HCT116 (cell line): ENCODE data around the gene PAX8. TPM values are rescaled to one million over a fixed set of nuclear protein-coding genes. Genes with fewer than 3 reads are reported as not detected.

ENCODE experiments used
- ATAC-seq: fragments of 200-7000 bp; cut with Tn5 transposase; 2 replicates; pipeline ENCODE4 v1.9.1; 2020; ENCODE audit warnings: mild to moderate bottlenecking, moderate library complexity
- BruUV-seq: library from RNA; stranded (reverse); fragments of 400-500 nt; replicated peaks from 2 replicates; lab custom pipeline; 2021; lab: Mats Ljungman, UMichigan
- CTCF ChIA-PET: fragments of 300-600 bp; sonication (Branson Sonifier 250); formaldehyde crosslinking; loops from one replicate; lab custom pipeline; 2021; ENCODE audit warnings: antibody characterized with exemption; lab: Charles Lee
- POLR2A ChIA-PET: fragments of 300-600, 350-600 bp; sonication (Branson Sonifier 250); formaldehyde crosslinking; loops from one replicate; lab custom pipeline; 2021; ENCODE audit warnings: antibody characterized with exemption; lab: Charles Lee
- RAD21 ChIA-PET, 2 experiments: fragments of 300-600 bp; sonication (Branson Sonifier 250); formaldehyde crosslinking; loops; one replicate each; lab custom pipeline; 2023; ENCODE audit warnings: low total read pairs in 2 of 2; ENCODE audit not compliant: uncharacterized antibody in 2 of 2, unreplicated experiment in 2 of 2, low non-redundant PET in 1 of 2; lab: Charles Lee
- DNase-seq: peaks from one replicate; pipeline ENCODE4 v3.0.0-alpha.2; 2010; ENCODE audit warnings: low read depth, low spot score
- H2AFZ ChIP-seq: fragments of 200-600 bp; shearing (Covaris generic), sonication (generic); 2 replicates; pipeline ENCODE4 v1.6.1; 2017; ENCODE audit warnings: low read depth, mixed run types, mixed read lengths, antibody characterized with exemption, low read length; ENCODE audit not compliant: poor library complexity, severe bottlenecking
- H3K27ac ChIP-seq: 2 replicates; pipeline ENCODE4 v1.5.1; 2012; ENCODE audit warnings: low read depth, low read length
- H3K27me3 ChIP-seq: fragments of 200-600 bp; sonication (generic); 2 replicates; pipeline ENCODE4 v1.6.1; 2016; ENCODE audit warnings: mixed run types, low read length, mixed read lengths; ENCODE audit not compliant: insufficient read depth
- H3K36me3 ChIP-seq, 2 experiments: fragments of 200-500 bp in 1 of 2; fragments of 200-600 bp in 1 of 2; sonication (Bioruptor generic) in 1 of 2; sonication (generic) in 1 of 2; 2 replicates each; pipeline versions ENCODE4 v1.5.1 to v1.6.1; 2014 to 2016; ENCODE audit warnings: low read length in 2 of 2, inconsistent platforms in 1 of 2, mixed read lengths in 1 of 2, mixed run types in 1 of 2; ENCODE audit not compliant: insufficient read depth in 2 of 2, control insufficient read depth in 1 of 2
- H3K4me1 ChIP-seq, 2 experiments: fragments of 200-600 bp in 1 of 2; sonication (generic) in 1 of 2; 2 replicates each; pipeline versions ENCODE4 v1.5.1 to v1.6.1; 2012 to 2017; ENCODE audit warnings: low read length in 2 of 2, inconsistent platforms in 1 of 2, mild to moderate bottlenecking in 1 of 2, mixed read lengths in 1 of 2, mixed run types in 1 of 2, moderate library complexity in 1 of 2; ENCODE audit not compliant: insufficient read depth in 2 of 2, control insufficient read depth in 1 of 2
- H3K4me2 ChIP-seq: fragments of 200-600 bp; sonication (generic); 2 replicates; pipeline ENCODE4 v1.6.1; 2017; ENCODE audit warnings: mixed run types, low read length, mixed read lengths
- H3K4me3 ChIP-seq, 2 experiments: fragments of 200-600 bp in 1 of 2; sonication (generic) in 1 of 2; replicated peaks in 1 of 2; 2 replicates each; pipeline ENCODE4 v1.5.1; 2011 to 2016; ENCODE audit warnings: low read length in 2 of 2, control low read depth in 1 of 2, low read depth in 1 of 2, mild to moderate bottlenecking in 1 of 2, mixed read lengths in 1 of 2, mixed run types in 1 of 2
- H3K79me2 ChIP-seq: fragments of 200-600 bp; sonication (generic); 2 replicates; pipeline ENCODE4 v1.6.1; 2017; ENCODE audit warnings: mild to moderate bottlenecking, mixed run types, low read length, moderate library complexity, mixed read lengths; ENCODE audit not compliant: insufficient read depth
- H3K9ac ChIP-seq: fragments of 200-600 bp; sonication (generic); 2 replicates; pipeline ENCODE4 v1.6.1; 2016; ENCODE audit warnings: low read length, mixed read lengths
- H3K9me2 ChIP-seq: fragments of 200-600 bp; sonication (generic), shearing (Covaris generic); 2 replicates; pipeline ENCODE4 v1.6.1; 2017; ENCODE audit warnings: mixed run types, mild to moderate bottlenecking, moderate library complexity; ENCODE audit not compliant: insufficient read depth
- H3K9me3 ChIP-seq, 2 experiments: fragments of 200-500 bp in 1 of 2; fragments of 200-600 bp in 1 of 2; sonication (Bioruptor generic) in 1 of 2; sonication (generic) in 1 of 2; 2 replicates each; pipeline ENCODE4 v1.6.1; 2014 to 2017; ENCODE audit warnings: low read length in 2 of 2, mixed read lengths in 2 of 2, inconsistent platforms in 1 of 2, low read depth in 1 of 2, mild to moderate bottlenecking in 1 of 2, mixed run types in 1 of 2, moderate library complexity in 1 of 2; ENCODE audit not compliant: control insufficient read depth in 1 of 2, insufficient read depth in 1 of 2
- H4K20me1 ChIP-seq: fragments of 200-600 bp; sonication (generic), shearing (Covaris generic); 2 replicates; pipeline ENCODE4 v1.6.1; 2017; ENCODE audit warnings: mixed run types, mild to moderate bottlenecking, moderate library complexity; ENCODE audit not compliant: insufficient read depth
- CBX3 ChIP-seq: IDR thresholded peaks from 2 replicates; pipeline ENCODE4 v1.6.1; 2012; ENCODE audit warnings: low read depth
- EZH2phosphoT487 ChIP-seq: fragments of 200-600 bp; IDR thresholded peaks from 2 replicates; pipeline ENCODE4 v1.6.1; 2018; ENCODE audit warnings: antibody characterized with exemption, borderline replicate concordance
- FOSL1 ChIP-seq: IDR thresholded peaks from 2 replicates; pipeline ENCODE4 v1.6.1; 2012; ENCODE audit warnings: low read depth
- POLR2A ChIP-seq: IDR thresholded peaks from 2 replicates; pipeline ENCODE4 v1.7.0; 2011; ENCODE audit warnings: borderline replicate concordance; ENCODE audit not compliant: insufficient read depth, insufficient read length; ENCODE audit errors: extremely low read depth
- SIN3A ChIP-seq: IDR thresholded peaks from 2 replicates; pipeline ENCODE4 v1.6.1; 2012; ENCODE audit warnings: low read depth
- SRF ChIP-seq: IDR thresholded peaks from 2 replicates; pipeline ENCODE4 v1.6.1; 2012; ENCODE audit warnings: low read depth
- TCF7L2 ChIP-seq: IDR thresholded peaks from 2 replicates; pipeline ENCODE4 v1.7.0; 2011; ENCODE audit warnings: borderline replicate concordance, inconsistent platforms; ENCODE audit not compliant: insufficient read depth, insufficient read length; ENCODE audit errors: extremely low read depth
- ZFX ChIP-seq: fragments of 450-650 bp; IDR thresholded peaks from 2 replicates; pipeline ENCODE4 v1.6.1; 2017
- intact Hi-C: fragments of 100-400 bp; cut with micrococcal nuclease; formaldehyde crosslinking; loops from 2 replicates; pipeline ENCODE4 v1.10.0; 2022
- total RNA-seq: library from RNA; stranded (reverse); gene quantifications from one replicate; pipeline ENCODE4 v1.2.1, GENCODE V29; 2021; ENCODE audit not compliant: unreplicated experiment
- TF ChIP-seq, protein P1 (sequence below): IDR thresholded peaks from 2 replicates; pipeline ENCODE4 v1.6.1; 2012; ENCODE audit warnings: low read depth
- TF ChIP-seq, protein P2 (sequence below): IDR thresholded peaks from 2 replicates; pipeline ENCODE4 v1.6.1; 2011; ENCODE audit warnings: mild to moderate bottlenecking, low read length, moderate library complexity; ENCODE audit not compliant: insufficient replicate concordance; ENCODE audit errors: extremely low read depth
- TF ChIP-seq, protein P3 (sequence below): IDR thresholded peaks from 2 replicates; pipeline ENCODE4 v1.6.1; 2012

The PAX8 gene
- total RNA-seq, 1 experiment from 2014 or later, result 4.4 TPM

DNA sequence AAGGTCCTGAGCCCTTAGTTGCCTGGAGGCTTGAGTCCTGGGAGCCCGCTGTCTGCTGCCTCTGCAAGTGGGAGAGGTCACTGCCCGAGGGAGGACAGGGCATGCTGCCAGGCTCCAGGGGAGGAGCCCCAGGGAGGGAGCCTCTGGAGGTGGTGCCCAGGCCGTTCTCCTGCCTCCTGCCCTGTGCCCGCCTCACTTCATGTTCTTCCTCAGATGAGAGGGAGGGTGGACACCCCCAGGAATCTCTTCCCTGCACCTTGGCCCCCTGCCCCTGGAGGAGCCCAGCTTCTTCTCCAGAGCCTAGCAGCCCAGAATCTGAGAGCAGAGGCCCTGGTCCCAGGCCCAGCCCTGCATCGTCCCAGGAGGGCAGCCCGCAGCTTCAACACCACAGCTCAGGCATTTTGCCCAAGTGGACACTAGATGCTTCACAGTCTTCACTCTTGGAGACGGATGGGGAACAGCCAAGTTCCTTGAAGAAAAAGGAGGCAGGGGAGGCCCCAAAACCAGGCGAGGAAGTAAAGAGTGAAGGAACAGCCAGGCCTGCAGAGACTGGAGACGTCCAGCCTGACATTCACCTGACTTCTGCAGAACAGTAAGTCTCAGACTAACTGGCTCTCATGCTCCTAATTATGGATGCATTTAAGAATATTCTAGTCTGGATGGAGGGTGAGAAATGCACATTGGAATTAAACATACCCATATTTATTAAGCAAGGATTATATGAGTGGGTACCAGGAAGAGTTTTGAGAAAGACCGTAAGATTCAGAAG, 92.9 kb downstream of the PAX8 start:
- Histone ChIP-seq H3K27ac (no peak overlapping the region), H3K4me3 (no peak overlapping the region), H3K9ac (no peak overlapping the region), H2AFZ (no peak overlapping the region), H3K79me2 (no peaks in the 10 kb centered on the region), H3K36me3 (no peaks in the 10 kb centered on the region), H3K9me2 (no peaks in the 10 kb centered on the region), H3K9me3 (no peaks in the 10 kb centered on the region), H3K4me2 (no peak overlapping the region), H3K4me1 (no peaks in the 10 kb centered on the region; a peak in 1 of 4 replicates), H3K27me3 (no peaks in the 10 kb centered on the region), H4K20me1 (no peaks in the 10 kb centered on the region)
- no TSS peak for BruUV-seq
- 0 out of 2 replicates have a peak, but pooled peaks have one; percentile 25 for ATAC-seq
- CTCF ChIA-PET, result interaction anchor here (0.8 kb wide), 1 partner anchor 13 kb away, joined by 3 read pairs; no protein-coding TSS in a partner anchor
- RAD21 ChIA-PET, result no interaction called here
- intact Hi-C loops, result no loop called here
- POLR2A ChIA-PET, result no interaction called here
- no peak for DNase-seq
- TF ChIP-seq TCF7L2 (no peak), CBX3 (no peak), SIN3A (no peak), FOSL1 (no peak)

DNA sequence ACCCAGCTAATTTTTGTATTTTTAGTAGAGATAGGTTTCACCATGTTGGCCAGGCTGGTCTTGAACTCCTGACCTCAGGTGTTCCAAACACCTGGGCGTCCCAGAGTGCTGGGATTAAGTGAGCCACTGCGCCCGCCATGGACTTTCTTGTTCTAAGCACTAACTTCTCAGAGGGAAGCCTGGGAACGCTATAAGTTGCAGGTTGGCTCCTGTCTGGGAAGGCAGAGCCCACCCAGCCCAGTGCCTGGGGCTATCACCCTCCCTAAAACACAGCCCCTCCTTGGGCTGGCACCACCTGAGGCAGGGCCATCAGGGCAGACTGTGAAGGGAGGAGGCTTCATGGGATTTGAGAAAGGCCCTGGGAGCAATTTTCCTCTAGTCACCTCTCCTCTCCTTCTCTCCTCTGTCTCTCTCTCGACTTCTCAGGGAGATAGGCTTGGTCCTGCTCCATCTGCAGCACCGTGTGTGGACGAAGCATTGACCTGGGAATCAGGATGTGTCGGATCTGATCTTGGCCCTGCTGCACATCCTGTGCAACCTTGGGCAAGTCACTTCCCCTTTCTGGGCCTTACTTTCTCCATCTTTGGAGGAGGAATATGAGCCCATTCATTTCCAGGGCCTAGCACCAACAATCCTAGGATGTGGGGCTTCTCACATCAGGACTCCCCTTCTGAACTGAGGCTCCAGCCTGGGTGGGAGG, 94.0 kb downstream of the PAX8 start:
- H3K4me2 ChIP-seq, result no peak overlapping the region
- no peaks in the 10 kb centered on the region for H3K9me3 ChIP-seq
- POLR2A ChIA-PET, result no interaction called here
- ATAC-seq, result no peak
- no peak overlapping the region for H3K9ac ChIP-seq
- no peaks in the 10 kb centered on the region for H3K9me2 ChIP-seq
- no peaks in the 10 kb centered on the region; a peak in 1 of 4 replicates for H3K4me1 ChIP-seq
- CTCF ChIA-PET, result interaction anchor here (1.2 kb wide), 2 partner anchors 15 to 46 kb away, joined by 3 to 4 read pairs; no protein-coding TSS in a partner anchor
- H3K27ac ChIP-seq, result no peak overlapping the region
- no peaks in the 10 kb centered on the region for H3K36me3 ChIP-seq
- no peak overlapping the region for H3K4me3 ChIP-seq
- no peak for DNase-seq
- BruUV-seq, result no TSS peak
- H4K20me1 ChIP-seq, result no peaks in the 10 kb centered on the region
- RAD21 ChIA-PET, result no interaction called here
- H2AFZ ChIP-seq, result no peak overlapping the region
- H3K79me2 ChIP-seq, result no peaks in the 10 kb centered on the region
- H3K27me3 ChIP-seq, result no peaks in the 10 kb centered on the region
- intact Hi-C loops, result no loop called here
- TF ChIP-seq, protein P1, sequence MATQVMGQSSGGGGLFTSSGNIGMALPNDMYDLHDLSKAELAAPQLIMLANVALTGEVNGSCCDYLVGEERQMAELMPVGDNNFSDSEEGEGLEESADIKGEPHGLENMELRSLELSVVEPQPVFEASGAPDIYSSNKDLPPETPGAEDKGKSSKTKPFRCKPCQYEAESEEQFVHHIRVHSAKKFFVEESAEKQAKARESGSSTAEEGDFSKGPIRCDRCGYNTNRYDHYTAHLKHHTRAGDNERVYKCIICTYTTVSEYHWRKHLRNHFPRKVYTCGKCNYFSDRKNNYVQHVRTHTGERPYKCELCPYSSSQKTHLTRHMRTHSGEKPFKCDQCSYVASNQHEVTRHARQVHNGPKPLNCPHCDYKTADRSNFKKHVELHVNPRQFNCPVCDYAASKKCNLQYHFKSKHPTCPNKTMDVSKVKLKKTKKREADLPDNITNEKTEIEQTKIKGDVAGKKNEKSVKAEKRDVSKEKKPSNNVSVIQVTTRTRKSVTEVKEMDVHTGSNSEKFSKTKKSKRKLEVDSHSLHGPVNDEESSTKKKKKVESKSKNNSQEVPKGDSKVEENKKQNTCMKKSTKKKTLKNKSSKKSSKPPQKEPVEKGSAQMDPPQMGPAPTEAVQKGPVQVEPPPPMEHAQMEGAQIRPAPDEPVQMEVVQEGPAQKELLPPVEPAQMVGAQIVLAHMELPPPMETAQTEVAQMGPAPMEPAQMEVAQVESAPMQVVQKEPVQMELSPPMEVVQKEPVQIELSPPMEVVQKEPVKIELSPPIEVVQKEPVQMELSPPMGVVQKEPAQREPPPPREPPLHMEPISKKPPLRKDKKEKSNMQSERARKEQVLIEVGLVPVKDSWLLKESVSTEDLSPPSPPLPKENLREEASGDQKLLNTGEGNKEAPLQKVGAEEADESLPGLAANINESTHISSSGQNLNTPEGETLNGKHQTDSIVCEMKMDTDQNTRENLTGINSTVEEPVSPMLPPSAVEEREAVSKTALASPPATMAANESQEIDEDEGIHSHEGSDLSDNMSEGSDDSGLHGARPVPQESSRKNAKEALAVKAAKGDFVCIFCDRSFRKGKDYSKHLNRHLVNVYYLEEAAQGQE, result no peak
- TF ChIP-seq ZFX, result no peak
- TF ChIP-seq, protein P2, sequence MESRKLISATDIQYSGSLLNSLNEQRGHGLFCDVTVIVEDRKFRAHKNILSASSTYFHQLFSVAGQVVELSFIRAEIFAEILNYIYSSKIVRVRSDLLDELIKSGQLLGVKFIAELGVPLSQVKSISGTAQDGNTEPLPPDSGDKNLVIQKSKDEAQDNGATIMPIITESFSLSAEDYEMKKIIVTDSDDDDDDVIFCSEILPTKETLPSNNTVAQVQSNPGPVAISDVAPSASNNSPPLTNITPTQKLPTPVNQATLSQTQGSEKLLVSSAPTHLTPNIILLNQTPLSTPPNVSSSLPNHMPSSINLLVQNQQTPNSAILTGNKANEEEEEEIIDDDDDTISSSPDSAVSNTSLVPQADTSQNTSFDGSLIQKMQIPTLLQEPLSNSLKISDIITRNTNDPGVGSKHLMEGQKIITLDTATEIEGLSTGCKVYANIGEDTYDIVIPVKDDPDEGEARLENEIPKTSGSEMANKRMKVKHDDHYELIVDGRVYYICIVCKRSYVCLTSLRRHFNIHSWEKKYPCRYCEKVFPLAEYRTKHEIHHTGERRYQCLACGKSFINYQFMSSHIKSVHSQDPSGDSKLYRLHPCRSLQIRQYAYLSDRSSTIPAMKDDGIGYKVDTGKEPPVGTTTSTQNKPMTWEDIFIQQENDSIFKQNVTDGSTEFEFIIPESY, result no peak
- TF ChIP-seq, protein P3, sequence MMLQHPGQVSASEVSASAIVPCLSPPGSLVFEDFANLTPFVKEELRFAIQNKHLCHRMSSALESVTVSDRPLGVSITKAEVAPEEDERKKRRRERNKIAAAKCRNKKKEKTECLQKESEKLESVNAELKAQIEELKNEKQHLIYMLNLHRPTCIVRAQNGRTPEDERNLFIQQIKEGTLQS, result no peak
- TF ChIP-seq EZH2phosphoT487, result no peak
- TF ChIP-seq FOSL1, result no peak
- TF ChIP-seq CBX3, result no peak
- TF ChIP-seq SRF, result no peak
- no peak for TF ChIP-seq SIN3A
- TF ChIP-seq TCF7L2, result no peak
- no peak for TF ChIP-seq POLR2A
